GM12878 (cell line): ENCODE results near the gene TRIM69. TPM values are rescaled to one million over a fixed set of nuclear protein-coding genes. Genes with fewer than 3 reads are reported as not detected.
"Not testable (repeated sequence)": the region's sequence is repeated elsewhere in the genome, so short reads cannot be mapped to it uniquely, and the experiment has no call there.

Source experiments
- ATAC-seq: fragments of 200-7000 bp; cut with Tn5 transposase; 3 replicates; pipeline ENCODE4 v1.9.1; 2020; ENCODE audit warnings: mild to moderate bottlenecking, moderate library complexity
- BruUV-seq: library from RNA; stranded (reverse); fragments of 400-500 nt; replicated peaks from 2 replicates; lab custom pipeline; 2021; lab: Mats Ljungman, UMichigan
- CTCF ChIA-PET: fragments of 300-600 bp; sonication (Branson Sonifier 250); formaldehyde crosslinking; extraction: SDS; loops from one replicate; lab custom pipeline; 2021; ENCODE audit warnings: inconsistent platforms; lab: Yijun Ruan, JAX
- POLR2A ChIA-PET: fragments of 350-600 bp; formaldehyde crosslinking; extraction: SDS; loops from one replicate; lab custom pipeline; 2021; ENCODE audit warnings: inconsistent platforms; lab: Charles Lee
- RAD21 ChIA-PET: fragments of 300-600 bp; sonication (Branson Sonifier 250); formaldehyde crosslinking; loops from one replicate; lab custom pipeline; 2023; ENCODE audit warnings: antibody characterized with exemption; ENCODE audit not compliant: unreplicated experiment; lab: Charles Lee
- SMC1A ChIA-PET: fragments of 300-600 bp; sonication (Branson Sonifier 250); formaldehyde crosslinking; loops from one replicate; lab custom pipeline; 2023; ENCODE audit not compliant: unreplicated experiment, uncharacterized antibody; lab: Charles Lee
- DNase-seq: peaks from one replicate; pipeline ENCODE4 v3.0.0-alpha.2; 2011; ENCODE audit warnings: low read depth, low spot score
- FAIRE-seq: peaks from 3 replicates; lab custom pipeline; 2011; peaks lifted over from hg19 to GRCh38; lab: Jason Lieb, UNC
- H2AFZ ChIP-seq: 2 replicates; pipeline ENCODE4 v1.6.0; 2011; ENCODE audit warnings: low read depth, low read length, control low read depth; ENCODE audit not compliant: control insufficient read depth
- H3K27ac ChIP-seq: 2 replicates; pipeline ENCODE4 v1.5.1; 2011; ENCODE audit warnings: control low read depth; ENCODE audit not compliant: control insufficient read depth, insufficient read depth
- H3K27me3 ChIP-seq, 2 experiments: replicated peaks in 1 of 2; 2 replicates each; pipeline versions ENCODE4 v1.6.0 to v1.6.1; 2011; ENCODE audit warnings: low read length in 1 of 2; ENCODE audit not compliant: control insufficient read depth in 2 of 2, insufficient read depth in 2 of 2
- H3K36me3 ChIP-seq, 2 experiments: 2 replicates each; pipeline ENCODE4 v1.5.1; 2011; ENCODE audit warnings: low read length in 1 of 2; ENCODE audit not compliant: control insufficient read depth in 2 of 2, insufficient read depth in 2 of 2
- H3K4me1 ChIP-seq: 2 replicates; pipeline ENCODE4 v1.6.1; 2011; ENCODE audit warnings: mild to moderate bottlenecking, low read length, moderate library complexity, mixed read lengths; ENCODE audit not compliant: control insufficient read depth, insufficient read depth
- H3K4me2 ChIP-seq: 2 replicates; pipeline ENCODE4 v1.6.0; 2011; ENCODE audit warnings: control low read depth; ENCODE audit not compliant: control insufficient read depth, insufficient read depth
- H3K4me3 ChIP-seq: fragments of 200-600 bp; sonication (generic); 2 replicates; pipeline ENCODE4 v1.5.1; 2016
- H3K79me2 ChIP-seq: 2 replicates; pipeline ENCODE4 v1.6.0; 2011; ENCODE audit warnings: low read length; ENCODE audit not compliant: control insufficient read depth, insufficient read depth
- H3K9ac ChIP-seq: 2 replicates; pipeline ENCODE4 v1.8.0; 2011; ENCODE audit warnings: low read length, control low read depth, mixed read lengths; ENCODE audit not compliant: control insufficient read depth, insufficient read depth
- H3K9me3 ChIP-seq: replicated peaks from 3 replicates; pipeline ENCODE4 v1.5.1; 2011; ENCODE audit warnings: mild to moderate bottlenecking, low read length; ENCODE audit not compliant: control insufficient read depth, insufficient read depth
- H4K20me1 ChIP-seq: 2 replicates; pipeline ENCODE4 v1.6.0; 2011; ENCODE audit not compliant: control insufficient read depth, insufficient read depth
- JUNB ChIP-seq: IDR thresholded peaks from 2 replicates; pipeline ENCODE4 v1.6.1; 2016; ENCODE audit warnings: antibody characterized with exemption, mild to moderate bottlenecking
- SUPT20H ChIP-seq: IDR thresholded peaks from 2 replicates; pipeline ENCODE4 v1.6.1; 2011; ENCODE audit warnings: low read depth, mild to moderate bottlenecking, low read length, moderate library complexity, borderline replicate concordance; ENCODE audit not compliant: control insufficient read depth
- TCF12 ChIP-seq: IDR thresholded peaks from 2 replicates; pipeline ENCODE4 v1.6.1; 2011; ENCODE audit warnings: low read depth, mild to moderate bottlenecking, low read length
- WGBS: methylation state at CpG from one replicate; pipeline ENCODE4 v1.1.6; 2016; ENCODE audit warnings: low lambda C conversion rate; ENCODE audit not compliant: insufficient replicate concordance, insufficient coverage; ENCODE audit errors: missing lambda C conversion rate; 5-methylcytosine and 5-hydroxymethylcytosine counted together
- in situ Hi-C: fragments of 300-500 bp; cut with MboI; formaldehyde crosslinking; loops from 9 replicates; pipeline ENCODE4 v1.14.3; 2018; ENCODE audit warnings: mixed read lengths
- intact Hi-C: fragments of 100-400 bp; cut with micrococcal nuclease; formaldehyde crosslinking; loops from one replicate; pipeline ENCODE4 v1.14.2; 2022; ENCODE audit not compliant: unreplicated experiment
- polyA plus RNA-seq, 11 experiments: library from polyadenylated mRNA; depleted of rRNA in 4 of 11; unstranded in 6 of 11; stranded (reverse) in 5 of 11; fragments of >200 nt; fragmentation: Nextera tagmentation in 4 of 11; fragmentation: Illumina TruSeq in 1 of 11; extraction: Ambion mirVana in 4 of 11; extraction: Trizol in 1 of 11; gene quantifications; 1 replicate in 1 of 11; 2 replicates in 10 of 11; pipeline versions ENCODE4 v1.2.1 to v1.2.3, GENCODE V29; 2011 to 2016; ENCODE audit warnings: inconsistent platforms in 2 of 11, missing spikeins in 2 of 11, low read depth in 1 of 11
- total RNA-seq, 4 experiments: library from RNA; depleted of rRNA in 3 of 4; stranded (reverse); fragments of >200 nt in 3 of 4; fragmentation: Illumina TruSeq in 1 of 4; extraction: Trizol in 1 of 4; gene quantifications; 2 replicates each; pipeline versions ENCODE4 v1.2.1 to v1.2.3, GENCODE V29; 2013 to 2021
- TF ChIP-seq, protein P1 (sequence below): fragments of 450-650 bp; IDR thresholded peaks from 2 replicates; pipeline ENCODE4 v1.6.1; 2017; ENCODE audit warnings: mild to moderate bottlenecking

The TRIM69 gene
- total and polyA plus RNA-seq, 10 of the 15 experiments (the other 5 are each of a cell fraction or from before 2014, with no cell fraction given): 11.2 to 52.7 (median 37.8) TPM

DNA sequence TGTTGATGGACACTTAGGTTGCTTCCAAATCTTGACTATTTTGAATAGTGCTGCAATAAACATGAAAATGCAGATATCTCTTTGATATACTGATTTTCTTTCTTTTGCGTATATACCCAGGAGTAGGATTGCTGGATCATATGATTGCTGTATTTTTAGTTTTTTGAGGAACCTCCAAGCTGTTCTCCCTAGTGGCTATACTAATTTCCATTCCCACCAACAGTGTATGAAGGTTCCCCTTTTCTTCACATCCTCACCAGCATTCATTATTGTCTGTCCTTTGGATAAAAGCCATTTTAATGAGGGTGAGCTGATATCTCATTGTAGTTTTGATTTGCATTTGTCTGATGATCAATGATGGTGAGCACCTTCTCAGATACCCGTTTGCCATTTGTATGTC, 37.7 kb upstream of the TRIM69 start:
- ChIA-PET RAD21 (interaction anchor here (0.9 to 1.0 kb wide), 2 partner anchors 35 to 38 kb away, joined by 3 to 5 read pairs; partner anchors contain the start of genes SPG11 and TRIM69), POLR2A (interaction anchor here (0.6 to 1.9 kb wide), 2 partner anchors 8 to 15 kb away, joined by 3 to 6 read pairs; no protein-coding TSS in a partner anchor), SMC1A (interaction anchor here (0.6 to 1.4 kb wide), 6 partner anchors 12 to 153 kb away, joined by 3 to 5 read pairs (median 3); partner anchors contain the start of genes B2M and PATL2), CTCF (interaction anchor here (1.1 to 1.5 kb wide), 3 partner anchors 8 to 114 kb away, joined by 3 to 4 read pairs (median 3); partner anchors contain the start of gene SPG11)
- Histone ChIP-seq H3K9me3 (peaks cover 2% of the 10 kb centered on the region; the same call in 1 of the 3 replicates), H3K4me1 (no peaks in the 10 kb centered on the region), H3K27ac (no peak overlapping the region), H3K4me3 (no peak overlapping the region), H3K4me2 (no peak overlapping the region), H3K79me2 (no peaks in the 10 kb centered on the region), H2AFZ (no peak overlapping the region), H3K36me3 (no peaks in the 10 kb centered on the region), H3K9ac (no peak overlapping the region), H4K20me1 (no peaks in the 10 kb centered on the region), H3K27me3 (no peaks in the 10 kb centered on the region; a peak in 1 of 4 replicates)
- ATAC-seq (no peak), DNase-seq (no peak), FAIRE-seq (no peak)
- in situ Hi-C loops (no loop called here), intact Hi-C loops (no loop called here)
- 93% methylated on average over 2 of the region's 2 CpGs for WGBS
- BruUV-seq: no TSS peak
- no peak for TF ChIP-seq TCF12
- TF ChIP-seq, protein P1, sequence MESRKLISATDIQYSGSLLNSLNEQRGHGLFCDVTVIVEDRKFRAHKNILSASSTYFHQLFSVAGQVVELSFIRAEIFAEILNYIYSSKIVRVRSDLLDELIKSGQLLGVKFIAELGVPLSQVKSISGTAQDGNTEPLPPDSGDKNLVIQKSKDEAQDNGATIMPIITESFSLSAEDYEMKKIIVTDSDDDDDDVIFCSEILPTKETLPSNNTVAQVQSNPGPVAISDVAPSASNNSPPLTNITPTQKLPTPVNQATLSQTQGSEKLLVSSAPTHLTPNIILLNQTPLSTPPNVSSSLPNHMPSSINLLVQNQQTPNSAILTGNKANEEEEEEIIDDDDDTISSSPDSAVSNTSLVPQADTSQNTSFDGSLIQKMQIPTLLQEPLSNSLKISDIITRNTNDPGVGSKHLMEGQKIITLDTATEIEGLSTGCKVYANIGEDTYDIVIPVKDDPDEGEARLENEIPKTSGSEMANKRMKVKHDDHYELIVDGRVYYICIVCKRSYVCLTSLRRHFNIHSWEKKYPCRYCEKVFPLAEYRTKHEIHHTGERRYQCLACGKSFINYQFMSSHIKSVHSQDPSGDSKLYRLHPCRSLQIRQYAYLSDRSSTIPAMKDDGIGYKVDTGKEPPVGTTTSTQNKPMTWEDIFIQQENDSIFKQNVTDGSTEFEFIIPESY: no peak
- TF ChIP-seq SUPT20H: no peak

DNA sequence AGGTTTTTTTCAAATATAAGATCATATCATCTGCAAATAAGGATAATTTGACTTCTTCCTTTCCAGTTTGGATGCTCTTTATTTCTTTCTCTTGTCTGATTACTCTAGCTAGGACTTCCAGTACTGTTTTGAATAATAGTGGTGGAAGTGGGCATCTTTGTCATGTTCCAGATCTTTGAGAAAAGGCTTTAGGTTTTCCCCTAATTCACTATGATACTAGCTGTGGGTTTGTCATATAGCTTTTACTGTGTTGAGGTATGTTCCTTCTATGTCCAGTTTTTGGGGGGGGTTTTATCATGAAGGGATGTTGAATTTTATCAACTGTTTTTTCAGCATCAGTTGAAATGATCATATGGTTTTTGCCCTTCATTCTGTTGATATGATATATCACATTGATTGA, 35.7 kb upstream of the TRIM69 start:
- H3K4me3 ChIP-seq, H3K79me2 ChIP-seq, BruUV-seq, ATAC-seq, H3K9ac ChIP-seq, DNase-seq, H3K27me3 ChIP-seq, H3K27ac ChIP-seq, H3K4me2 ChIP-seq, RAD21 ChIA-PET, H2AFZ ChIP-seq, H3K9me3 ChIP-seq, FAIRE-seq, H3K36me3 ChIP-seq, H4K20me1 ChIP-seq, intact Hi-C loops, H3K4me1 ChIP-seq, POLR2A ChIA-PET, in situ Hi-C loops: not testable (repeated sequence)
- CTCF ChIA-PET: interaction anchor here (0.8 to 1.2 kb wide), 2 partner anchors 8 to 38 kb away, joined by 3 read pairs; no protein-coding TSS in a partner anchor
- SMC1A ChIA-PET: interaction anchor here (1.0 kb wide), 1 partner anchor 44 kb away, joined by 3 read pairs; no protein-coding TSS in a partner anchor
- TF ChIP-seq JUNB: peak; percentile 31; the same call in 1 of the 2 replicates
